Loucy (cell line): ENCODE measurements around the gene PRND.

Experiments used
- H2AFZ ChIP-seq: fragments of 200-600 bp; sonication (generic); 2 replicates; pipeline ENCODE4 v1.6.0; 2016; ENCODE audit warnings: antibody characterized with exemption, mild to moderate bottlenecking, low read length, moderate library complexity
- H3F3A ChIP-seq: fragments of 200-600 bp; 2 replicates; pipeline ENCODE4 v1.6.0; 2016; ENCODE audit warnings: antibody characterized with exemption, low read depth, mild to moderate bottlenecking
- H3K27me3 ChIP-seq: fragments of 200-600 bp; sonication (generic); 2 replicates; pipeline ENCODE4 v1.6.1; 2014; ENCODE audit warnings: low read length, mild to moderate bottlenecking; ENCODE audit not compliant: insufficient read depth, poor library complexity, severe bottlenecking
- H3K36me3 ChIP-seq: fragments of 200-600 bp; sonication (generic); 2 replicates; pipeline ENCODE4 v1.6.1; 2016; ENCODE audit warnings: low read length; ENCODE audit not compliant: insufficient read depth
- H3K4me1 ChIP-seq: fragments of 200-600 bp; sonication (generic); 2 replicates; pipeline ENCODE4 v1.5.1; 2014; ENCODE audit warnings: low read length, mild to moderate bottlenecking; ENCODE audit not compliant: insufficient read depth, poor library complexity, severe bottlenecking
- H3K4me2 ChIP-seq: fragments of 200-600 bp; sonication (generic); 2 replicates; pipeline ENCODE4 v1.6.0; 2014; ENCODE audit warnings: antibody characterized with exemption, low read length, low read depth, mild to moderate bottlenecking; ENCODE audit not compliant: poor library complexity, severe bottlenecking
- H3K4me3 ChIP-seq: fragments of 200-600 bp; sonication (generic); 2 replicates; pipeline ENCODE4 v1.5.1; 2014; ENCODE audit warnings: low read length, mild to moderate bottlenecking, mixed read lengths; ENCODE audit not compliant: poor library complexity, severe bottlenecking
- H3K79me2 ChIP-seq: fragments of 200-600 bp; sonication (generic); 2 replicates; pipeline ENCODE4 v1.6.1; 2014; ENCODE audit warnings: low read length; ENCODE audit not compliant: insufficient read depth
- H3K9ac ChIP-seq: fragments of 200-600 bp; sonication (generic); 2 replicates; pipeline ENCODE4 v1.6.0; 2014; ENCODE audit warnings: mild to moderate bottlenecking, low read depth, low read length, moderate library complexity; ENCODE audit not compliant: poor library complexity, severe bottlenecking
- H3K9me2 ChIP-seq: fragments of 200-600 bp; sonication (generic); replicated peaks from 2 replicates; pipeline ENCODE4 v1.6.1; 2016; ENCODE audit warnings: low read depth, low read length, mixed read lengths
- H3K9me3 ChIP-seq: fragments of 200-600 bp; sonication (generic); 2 replicates; pipeline ENCODE4 v1.6.1; 2014; ENCODE audit warnings: mild to moderate bottlenecking, antibody characterized with exemption, low read length, low read depth; ENCODE audit not compliant: insufficient read depth
- H4K20me1 ChIP-seq: fragments of 200-600 bp; sonication (generic); 2 replicates; pipeline ENCODE4 v1.6.0; 2014; ENCODE audit warnings: antibody characterized with exemption, low read length, mild to moderate bottlenecking; ENCODE audit not compliant: insufficient read depth, poor library complexity, severe bottlenecking
- CTCF ChIP-seq: fragments of 200-600 bp; sonication (generic); conservative IDR thresholded peaks from 2 replicates; pipeline ENCODE4 v1.5.1; 2014; ENCODE audit warnings: mild to moderate bottlenecking, antibody characterized with exemption, low read length
- EZH2phosphoT487 ChIP-seq: fragments of 200-600 bp; IDR thresholded peaks from 2 replicates; pipeline ENCODE4 v1.6.1; 2018; ENCODE audit warnings: antibody characterized with exemption, mild to moderate bottlenecking, moderate library complexity, borderline replicate concordance

Gene PRND

GRCh38 chr20:4774207-4774606 lies 52.5 kb downstream of the PRND start:
- no peak overlapping the region for H3K4me3 ChIP-seq
- TF ChIP-seq CTCF = no peak
- no peak for TF ChIP-seq EZH2phosphoT487
- H3K27me3 ChIP-seq = no peaks in the 10 kb centered on the region
- no peak overlapping the region for H3K9ac ChIP-seq
- no peaks in the 10 kb centered on the region for H3K79me2 ChIP-seq
- no peak overlapping the region for H3K4me2 ChIP-seq
- H3K36me3 ChIP-seq = no peaks in the 10 kb centered on the region
- H3K9me2 ChIP-seq = no peaks in the 10 kb centered on the region
- no peak overlapping the region for H2AFZ ChIP-seq
- H3K4me1 ChIP-seq = no peaks in the 10 kb centered on the region
- H3F3A ChIP-seq = no peaks in the 10 kb centered on the region
- no peaks in the 10 kb centered on the region for H4K20me1 ChIP-seq
- peaks cover 17% of the 10 kb centered on the region; the same call in 1 of the 2 replicates for H3K9me3 ChIP-seq

GRCh38 chr20:4775322-4776078 lies 53.8 kb downstream of the PRND start:
- H4K20me1 ChIP-seq = no peaks in the 10 kb centered on the region
- no peaks in the 10 kb centered on the region for H3F3A ChIP-seq
- no peaks in the 10 kb centered on the region for H3K79me2 ChIP-seq
- no peaks in the 10 kb centered on the region for H3K4me1 ChIP-seq
- no peak overlapping the region for H3K9ac ChIP-seq
- no peaks in the 10 kb centered on the region for H3K9me2 ChIP-seq
- peaks cover 17% of the 10 kb centered on the region; the same call in 1 of the 2 replicates for H3K9me3 ChIP-seq
- no peak for TF ChIP-seq EZH2phosphoT487
- no peak for TF ChIP-seq CTCF
- no peak overlapping the region for H2AFZ ChIP-seq
- no peak overlapping the region for H3K4me2 ChIP-seq
- H3K27me3 ChIP-seq = no peaks in the 10 kb centered on the region
- H3K36me3 ChIP-seq = no peaks in the 10 kb centered on the region
- H3K4me3 ChIP-seq = no peak overlapping the region

GRCh38 chr20:4776079-4776630 lies 54.4 kb downstream of the PRND start:
- H4K20me1 ChIP-seq = no peaks in the 10 kb centered on the region
- no peaks in the 10 kb centered on the region for H3K27me3 ChIP-seq
- TF ChIP-seq CTCF (no peak), EZH2phosphoT487 (no peak)
- H3K79me2 ChIP-seq = no peaks in the 10 kb centered on the region
- no peak overlapping the region for H3K4me3 ChIP-seq
- H3F3A ChIP-seq = no peaks in the 10 kb centered on the region
- H3K4me1 ChIP-seq = no peaks in the 10 kb centered on the region
- H3K9me3 ChIP-seq = peaks cover 16% of the 10 kb centered on the region; the same call in 1 of the 2 replicates
- H3K9me2 ChIP-seq = no peaks in the 10 kb centered on the region
- no peak overlapping the region for H3K4me2 ChIP-seq
- peaks cover 2% of the 10 kb centered on the region; the same call in 1 of the 2 replicates for H3K36me3 ChIP-seq
- H2AFZ ChIP-seq = no peak overlapping the region
- H3K9ac ChIP-seq = no peak overlapping the region
